Measurements from ENCODE around the gene TM9SF1.

TM9SF1 gene

DNA sequence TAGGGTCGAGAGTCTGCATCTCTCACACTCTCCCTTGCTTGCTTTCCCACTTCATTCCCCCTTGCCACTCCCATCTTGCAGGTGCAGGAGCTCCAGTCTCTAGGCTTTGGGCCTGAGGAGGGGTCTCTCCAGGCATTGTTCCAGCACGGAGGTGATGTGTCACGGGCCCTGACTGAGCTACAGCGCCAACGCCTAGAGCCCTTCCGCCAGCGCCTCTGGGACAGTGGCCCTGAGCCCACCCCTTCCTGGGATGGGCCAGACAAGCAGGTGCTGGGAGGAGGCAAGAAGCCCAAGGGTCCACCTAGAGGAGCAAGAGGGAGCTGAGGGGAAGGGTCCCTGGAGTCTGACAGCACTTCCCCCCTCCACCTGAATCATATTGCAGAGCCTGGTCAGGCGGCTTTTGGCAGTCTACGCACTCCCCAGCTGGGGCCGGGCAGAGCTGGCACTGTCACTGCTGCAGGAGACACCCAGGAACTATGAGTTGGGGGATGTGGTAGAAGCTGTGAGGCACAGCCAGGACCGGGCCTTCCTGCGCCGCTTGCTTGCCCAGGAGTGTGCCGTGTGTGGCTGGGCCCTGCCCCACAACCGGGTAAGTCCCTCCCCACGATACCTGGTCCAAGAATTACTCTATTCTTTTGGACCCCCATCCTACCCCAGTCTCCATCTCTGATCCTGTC is 43.7 kb downstream of the TM9SF1 start:
- DNase-seq (ENCODE audit: low spot score): no peak

DNA sequence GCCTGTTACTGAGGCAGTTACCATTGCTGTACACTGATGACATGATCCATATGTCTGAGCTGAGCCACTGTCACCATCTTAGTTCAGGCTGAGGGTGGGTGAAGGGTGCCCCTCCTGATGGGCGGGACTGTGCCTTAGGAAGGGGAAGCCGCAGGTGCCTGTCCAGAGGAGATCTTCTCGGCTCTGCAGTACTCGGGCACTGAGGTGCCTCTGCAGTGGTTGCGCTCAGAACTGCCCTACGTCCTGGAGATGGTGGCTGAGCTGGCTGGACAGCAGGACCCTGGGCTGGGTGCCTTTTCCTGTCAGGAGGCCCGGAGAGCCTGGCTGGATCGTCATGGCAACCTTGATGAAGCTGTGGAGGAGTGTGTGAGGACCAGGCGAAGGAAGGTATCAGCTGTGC is 44.2 kb downstream of the TM9SF1 start:
- DNase-seq (ENCODE audit: low spot score): no peak

DNA sequence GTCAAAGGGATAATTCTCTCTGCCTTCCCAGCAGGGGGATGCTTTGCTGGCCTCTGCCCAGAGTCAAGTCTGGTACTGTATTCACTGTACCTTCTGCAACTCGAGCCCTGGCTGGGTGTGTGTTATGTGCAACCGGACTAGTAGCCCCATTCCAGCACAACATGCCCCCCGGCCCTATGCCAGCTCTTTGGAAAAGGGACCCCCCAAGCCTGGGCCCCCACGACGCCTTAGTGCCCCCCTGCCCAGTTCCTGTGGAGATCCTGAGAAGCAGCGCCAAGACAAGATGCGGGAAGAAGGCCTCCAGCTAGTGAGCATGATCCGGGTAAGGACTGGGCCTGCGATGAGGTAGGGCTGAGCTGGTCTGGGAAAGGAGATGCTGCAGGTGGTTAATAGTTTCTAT is 44.7 kb downstream of the TM9SF1 start:
- DNase-seq (ENCODE audit: low spot score): no peak

DNA sequence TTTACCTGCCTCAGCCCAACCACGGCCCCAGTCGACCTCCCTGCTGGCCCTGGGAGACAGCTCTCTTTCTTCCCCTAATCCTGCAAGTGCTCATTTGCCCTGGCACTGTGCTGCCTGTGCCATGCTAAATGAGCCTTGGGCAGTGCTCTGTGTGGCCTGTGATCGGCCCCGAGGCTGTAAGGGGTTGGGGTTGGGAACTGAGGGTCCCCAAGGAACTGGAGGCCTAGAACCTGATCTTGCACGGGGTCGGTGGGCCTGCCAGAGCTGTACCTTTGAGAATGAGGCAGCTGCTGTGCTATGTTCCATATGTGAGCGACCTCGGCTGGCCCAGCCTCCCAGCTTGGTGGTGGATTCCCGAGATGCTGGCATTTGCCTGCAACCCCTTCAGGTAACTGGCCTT is 45.2 kb downstream of the TM9SF1 start:
- DNase-seq (ENCODE audit: low spot score): no peak

DNA sequence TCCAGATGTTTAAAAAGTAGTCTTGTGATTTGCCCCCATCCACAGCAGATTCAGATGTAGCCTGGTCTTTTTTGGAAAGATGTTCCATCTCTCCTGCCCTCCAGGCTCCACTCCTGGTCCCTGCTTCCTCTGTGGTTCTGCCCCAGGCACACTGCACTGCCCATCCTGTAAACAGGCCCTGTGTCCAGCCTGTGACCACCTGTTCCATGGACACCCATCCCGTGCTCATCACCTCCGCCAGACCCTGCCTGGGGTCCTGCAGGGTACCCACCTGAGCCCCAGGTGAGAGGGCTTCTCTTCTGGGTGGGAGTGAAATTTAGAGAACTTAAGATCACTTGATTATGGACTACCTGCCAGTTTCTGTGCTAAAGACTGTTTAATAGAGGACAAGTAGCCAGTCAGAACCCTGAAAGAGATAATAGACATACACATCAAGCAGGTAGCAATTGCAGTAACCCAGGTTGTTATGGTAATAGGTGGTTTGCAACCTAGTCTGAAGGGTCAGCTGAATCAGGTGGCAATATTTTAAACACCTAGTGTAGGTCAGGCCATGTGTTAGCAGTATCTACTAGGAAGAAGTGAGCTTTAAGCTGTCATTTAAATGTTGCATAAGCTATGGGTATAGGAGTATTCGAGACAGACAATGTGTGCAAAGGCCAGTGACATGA is 45.8 kb downstream of the TM9SF1 start:
- no peak for DNase-seq (ENCODE audit: low spot score)

DNA sequence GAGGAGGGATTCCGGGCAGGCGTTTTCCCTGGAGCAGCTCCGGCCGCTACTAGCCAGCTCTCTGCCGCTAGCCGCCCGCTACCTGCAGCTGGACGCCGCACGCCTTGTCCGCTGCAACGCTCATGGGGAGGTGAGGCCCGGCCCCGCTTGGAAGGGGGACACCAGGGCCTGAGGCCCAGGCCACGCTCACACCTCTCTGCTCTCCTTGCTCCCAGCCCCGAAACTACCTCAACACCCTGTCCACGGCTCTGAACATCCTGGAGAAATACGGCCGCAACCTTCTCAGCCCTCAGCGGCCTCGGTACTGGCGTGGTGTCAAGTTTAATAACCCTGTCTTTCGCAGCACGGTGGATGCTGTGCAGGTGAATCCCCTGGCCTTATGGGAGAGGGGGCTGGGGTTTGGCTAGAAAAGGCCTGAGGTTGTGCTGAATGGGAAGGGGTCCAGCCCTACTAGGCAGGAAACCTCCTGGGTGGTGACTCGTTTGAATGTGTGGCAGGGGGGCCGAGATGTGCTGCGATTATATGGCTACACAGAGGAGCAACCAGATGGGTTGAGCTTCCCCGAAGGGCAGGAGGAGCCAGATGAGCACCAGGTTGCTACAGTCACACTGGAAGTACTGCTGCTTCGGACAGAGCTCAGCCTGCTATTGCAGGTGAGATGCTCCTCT is 47.3 kb downstream of the TM9SF1 start:
- DNase-seq (ENCODE audit: low spot score): no peak

DNA sequence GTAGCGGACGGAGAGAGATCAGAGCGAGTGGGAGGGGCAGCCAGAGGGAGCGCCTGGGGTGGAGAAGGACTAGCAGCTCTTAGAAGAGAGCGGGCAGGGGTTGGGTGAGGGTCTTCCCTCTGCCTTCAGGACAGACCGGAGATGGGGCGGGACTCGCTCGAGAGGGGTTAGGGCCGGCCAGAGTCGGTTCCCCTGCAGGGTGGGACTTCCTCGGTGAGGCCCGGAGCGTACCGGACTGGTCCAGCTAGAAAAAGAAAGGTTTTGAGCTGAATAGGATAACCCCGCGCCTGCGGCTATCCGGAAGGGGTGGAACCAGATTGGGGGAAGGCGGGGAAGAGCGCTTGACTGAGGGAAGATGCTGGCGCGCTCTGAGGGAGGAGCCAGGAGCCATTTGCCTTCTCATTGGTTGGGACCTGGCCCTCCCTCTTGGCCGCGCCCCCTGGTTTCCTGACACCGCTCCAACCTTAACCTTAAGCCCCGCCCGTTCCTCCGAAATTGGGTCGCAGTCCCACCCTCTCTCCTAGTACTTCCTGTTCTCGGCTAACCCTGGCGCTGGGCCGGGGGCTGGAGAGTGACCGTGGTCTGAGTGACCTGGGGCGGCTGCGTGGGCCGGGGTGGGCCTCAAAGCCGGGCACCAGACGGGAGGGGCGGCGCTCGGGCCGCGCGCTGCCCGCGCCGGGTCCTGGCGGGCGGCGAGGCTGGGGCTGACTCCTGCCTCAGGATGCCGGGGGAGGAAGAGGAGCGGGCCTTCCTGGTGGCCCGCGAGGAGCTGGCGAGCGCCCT is 48.1 kb downstream of the TM9SF1 start, which contains the start of gene RNF31:
Gene RNF31, plus strand, starts transcription at position 521 of the 783 bp plus-strand sequence. Its CDS starts 201 bp downstream, at position 722.
- DNase-seq (ENCODE audit: low spot score): peak; percentile 92

DNA sequence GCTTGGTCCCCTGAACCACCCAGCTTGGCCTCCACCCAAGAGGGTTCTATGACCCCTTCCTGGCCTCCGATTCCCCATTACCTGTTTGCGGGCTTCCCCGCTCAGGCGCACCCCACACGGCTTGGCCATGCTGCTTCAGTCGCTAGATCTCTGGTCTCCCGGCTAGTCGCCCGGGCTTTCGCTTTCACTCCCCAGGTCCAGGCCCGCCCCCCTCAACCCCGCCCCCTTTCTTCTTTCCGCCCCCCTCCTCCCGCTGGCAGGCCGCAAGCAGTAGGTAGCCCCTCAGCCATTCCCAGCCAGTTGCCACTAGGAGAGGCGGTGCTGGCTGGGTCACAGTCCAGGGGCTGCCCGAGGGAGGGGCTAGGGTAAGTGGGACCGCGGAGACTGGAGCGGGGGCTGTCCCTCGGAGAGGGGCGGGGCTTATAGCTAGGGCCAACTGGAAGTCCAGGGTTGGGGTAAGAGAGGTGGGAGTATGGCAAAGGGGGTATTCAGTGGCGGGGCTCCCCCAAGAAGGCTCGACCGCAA is 48.7 kb downstream of the TM9SF1 start, which contains the start of gene PSME2:
Gene PSME2, minus strand, starts transcription at position 158 of the 525 bp plus-strand sequence. Its CDS starts 29 bp downstream, at position 129.
- DNase-seq (ENCODE audit: low spot score): peak; percentile 97

DNA sequence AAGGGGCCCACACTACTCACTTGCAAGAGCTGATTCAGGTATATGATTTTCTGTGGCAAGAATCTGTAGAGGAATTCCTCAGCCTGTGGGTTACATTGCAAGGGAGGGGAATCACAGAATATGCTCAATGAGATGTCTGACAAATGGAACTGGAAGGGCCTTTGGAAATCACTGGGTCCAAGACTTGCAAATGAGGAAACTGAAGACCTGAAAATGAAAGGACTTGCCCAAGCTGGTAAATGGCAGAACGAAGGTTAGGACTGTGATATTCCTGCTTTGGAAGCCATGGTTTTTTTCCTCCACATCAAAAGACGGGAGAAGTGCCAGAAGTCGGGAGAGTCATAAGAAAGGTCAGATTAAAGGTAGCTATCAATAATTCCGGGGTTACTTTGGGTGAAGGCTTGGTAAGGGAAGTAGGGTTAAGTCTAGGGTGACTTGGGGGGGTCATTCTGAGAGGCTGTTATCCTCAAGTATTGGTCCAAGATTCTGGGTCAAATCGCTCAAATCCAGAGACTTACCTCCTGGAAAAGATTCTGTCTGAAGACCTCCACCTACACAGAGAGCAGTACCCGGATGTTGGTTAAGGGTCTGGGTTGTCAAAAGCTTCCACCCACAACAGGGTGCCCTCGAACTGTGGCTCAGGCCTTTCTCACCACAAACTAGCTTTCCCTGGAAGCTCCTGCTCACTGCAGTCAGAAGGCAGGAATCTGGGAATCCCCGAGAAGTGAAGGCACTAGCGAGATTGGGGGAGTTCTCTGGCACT is 49.4 kb downstream of the TM9SF1 start:
- no peak for DNase-seq (ENCODE audit: low spot score)

DNA sequence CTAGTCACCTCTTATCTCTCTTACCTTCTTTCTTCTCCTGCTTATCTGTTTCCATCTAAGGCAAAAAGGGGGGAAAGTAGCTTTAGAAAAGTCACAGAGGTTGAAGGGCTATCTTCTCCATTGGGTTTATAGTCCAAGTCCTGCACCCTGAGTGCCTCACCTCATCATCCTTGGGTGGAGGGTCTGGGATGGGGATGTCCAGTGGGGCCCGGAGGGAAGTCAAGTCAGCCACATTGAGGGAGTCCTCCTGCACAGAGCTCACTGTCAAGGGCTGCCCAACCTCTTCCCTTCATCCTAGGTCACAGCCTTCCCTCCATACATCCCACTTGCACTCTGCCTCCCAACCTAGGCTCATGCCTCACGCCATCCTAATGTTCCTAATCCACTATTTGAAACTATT is 50.0 kb downstream of the TM9SF1 start:
- DNase-seq (ENCODE audit: low spot score): no peak

DNA sequence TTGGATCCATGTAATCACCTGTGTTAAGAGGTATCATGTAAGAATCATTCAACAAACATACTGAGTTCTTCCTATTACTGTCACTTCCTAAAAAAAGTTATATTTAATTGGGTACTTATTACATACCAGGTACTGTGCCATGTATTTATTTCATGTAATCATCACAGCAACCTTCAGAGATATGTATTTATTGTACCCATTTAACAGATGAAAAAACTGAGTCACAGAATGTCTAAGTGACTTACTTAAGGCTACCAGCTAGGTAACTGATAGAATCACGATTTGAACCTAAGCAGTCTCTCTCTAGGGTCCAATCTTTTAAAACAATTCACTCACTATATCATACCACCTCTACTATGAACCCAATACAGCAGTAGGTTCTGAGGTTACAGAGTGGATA is 50.8 kb downstream of the TM9SF1 start:
- no peak for DNase-seq (ENCODE audit: low spot score)

DNA sequence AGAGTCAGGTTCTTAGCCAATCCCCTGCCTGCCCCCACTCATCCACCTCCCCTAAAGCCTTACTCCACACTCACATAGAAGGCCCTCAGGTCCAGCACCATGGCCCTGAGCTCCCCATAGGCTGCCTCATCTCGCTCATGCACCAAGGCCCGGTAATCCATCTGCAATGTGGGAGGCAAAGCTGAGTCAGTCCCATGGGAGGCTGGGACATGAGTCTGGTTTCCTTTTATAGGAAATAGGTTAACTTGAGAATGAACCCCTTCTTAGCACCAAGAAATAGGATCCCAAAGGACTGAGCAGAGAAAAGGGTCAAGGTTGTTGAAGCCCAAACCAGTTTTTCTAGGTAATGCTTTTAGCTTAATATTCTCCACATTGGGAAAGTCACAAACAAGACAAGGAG is 51.7 kb downstream of the TM9SF1 start:
- no peak for DNase-seq (ENCODE audit: low spot score)

DNA sequence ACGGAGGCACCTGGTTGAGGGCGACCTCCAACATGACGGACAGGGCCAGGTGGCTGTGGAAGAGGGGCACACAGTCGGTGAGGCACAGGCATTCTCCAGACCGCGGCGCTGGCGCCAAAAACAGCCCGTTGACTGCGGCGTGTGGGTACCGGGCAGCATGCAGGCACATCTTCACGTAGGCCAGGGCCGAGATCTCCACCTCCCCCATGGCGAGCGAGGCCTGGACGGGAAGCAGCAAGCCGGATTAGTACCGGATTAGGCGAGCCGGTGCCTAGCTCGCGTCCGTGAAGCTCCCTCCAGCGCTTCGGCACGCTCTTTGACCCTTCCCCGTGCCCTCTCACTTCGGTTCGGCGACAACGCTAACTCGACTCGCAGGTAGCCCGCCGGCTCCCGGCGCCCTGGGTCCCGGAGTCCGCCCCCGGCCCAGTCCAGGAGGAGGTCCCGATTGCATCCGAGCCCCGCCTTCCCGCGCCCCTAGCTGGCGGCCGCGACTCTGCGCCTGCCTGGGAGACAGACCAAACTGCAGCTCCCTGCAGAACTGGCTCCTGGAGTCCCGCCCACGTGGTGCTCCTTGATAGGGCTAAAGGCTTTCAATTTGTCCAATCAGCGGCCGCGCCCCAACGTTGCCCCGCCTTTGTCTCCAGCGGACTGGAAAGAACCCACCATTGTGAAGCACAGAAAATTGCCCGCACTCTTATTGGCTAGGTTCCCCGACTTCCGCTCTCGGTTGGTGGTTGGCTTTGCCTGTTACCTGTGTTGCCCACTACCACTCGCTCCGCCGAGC is 54.0 kb downstream of the TM9SF1 start, which contains the start of gene EMC9:
Gene EMC9, minus strand, starts transcription at position 495 of the 784 bp plus-strand sequence. Its CDS starts 287 bp downstream, at position 208.
- DNase-seq (ENCODE audit: low spot score): peak; percentile 98

DNA sequence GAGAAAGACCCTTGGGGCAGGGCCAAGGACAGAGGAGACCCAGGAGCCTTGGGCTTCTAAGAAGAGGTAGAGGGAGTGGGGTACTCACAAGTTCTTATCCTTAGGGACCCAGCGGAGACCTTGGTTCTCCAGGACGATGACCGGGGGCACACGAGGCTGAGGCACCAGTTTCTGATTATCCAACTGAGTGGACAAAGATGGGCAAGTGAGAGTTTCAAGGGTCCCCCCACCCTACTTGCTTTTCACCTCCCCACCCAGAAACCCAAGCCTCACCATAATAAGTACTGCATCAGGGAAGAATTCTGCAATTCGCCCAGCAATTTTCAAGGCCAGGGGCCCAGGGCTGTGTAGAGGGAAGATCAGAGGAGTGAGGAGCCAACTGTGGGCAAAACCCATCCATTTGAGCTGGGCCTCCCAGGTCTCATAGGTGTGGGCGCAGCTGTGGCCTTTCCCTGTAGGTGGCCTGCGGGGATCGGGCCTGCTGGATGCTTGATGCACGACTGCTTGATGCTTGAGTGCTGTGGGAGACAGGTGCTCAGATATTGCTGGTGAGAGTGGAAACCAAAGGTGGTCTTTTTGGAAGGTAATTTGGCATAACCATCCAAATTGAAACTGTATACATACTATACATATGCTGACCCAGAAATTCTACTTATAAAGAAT is 55.8 kb downstream of the TM9SF1 start:
- peak; percentile 40 for DNase-seq (ENCODE audit: low spot score)

Data from HuH-7.5 (cell line).